Natural killer cell (primary cell): Measurements from ENCODE around the gene IMP3. TPM values are rescaled to one million over a fixed set of nuclear protein-coding genes. Genes with fewer than 3 reads are reported as not detected.

Experiments used
- ATAC-seq, 3 donors: fragments of 150-1000 bp in 2 of 3; fragments of 200-7000 bp in 1 of 3; cut with Tn5 transposase; 1 replicate in 1 of 3; 2 replicates in 2 of 3; pipeline ENCODE4 v1.10.0; 2021; ENCODE audit warnings: mild to moderate bottlenecking in 2 of 3, moderate library complexity in 2 of 3
- DNase-seq, 2 donors: peaks; one replicate each; pipeline versions ENCODE4 v3.0.0 to v3.0.0-alpha.2; 2013 to 2021; ENCODE audit warnings: mixed read lengths in 1 of 2
- H3K27ac ChIP-seq: one replicate; pipeline ENCODE4 v1.5.1; 2013; ENCODE audit warnings: mild to moderate bottlenecking, low read length
- H3K27me3 ChIP-seq: one replicate; pipeline ENCODE4 v1.6.1; 2013; ENCODE audit warnings: low read length; ENCODE audit not compliant: control insufficient read depth, insufficient read depth
- H3K36me3 ChIP-seq: one replicate; pipeline ENCODE4 v1.6.1; 2013; ENCODE audit warnings: low read length; ENCODE audit not compliant: control insufficient read depth, insufficient read depth
- H3K4me1 ChIP-seq: one replicate; pipeline ENCODE4 v1.6.1; 2013; ENCODE audit warnings: low read length; ENCODE audit not compliant: control insufficient read depth, insufficient read depth
- H3K4me3 ChIP-seq: one replicate; pipeline ENCODE4 v1.5.1; 2013; ENCODE audit warnings: low read length
- H3K9me3 ChIP-seq: one replicate; pipeline ENCODE4 v1.6.1; 2013; ENCODE audit warnings: low read length; ENCODE audit not compliant: control insufficient read depth, insufficient read depth
- H3K27ac Mint-ChIP-seq, 2 donors: one replicate each; pipeline ENCODE4 v1.8.0; 2022; ENCODE audit warnings: mild to moderate bottlenecking in 2 of 2, mixed read lengths in 2 of 2, moderate library complexity in 1 of 2
- H3K27me3 Mint-ChIP-seq, 2 donors: one replicate each; pipeline ENCODE4 v1.8.0; 2022; ENCODE audit warnings: low read depth in 2 of 2, mixed read lengths in 2 of 2
- H3K36me3 Mint-ChIP-seq: one replicate; pipeline ENCODE4 v1.8.0; 2022; ENCODE audit warnings: mixed read lengths
- H3K4me1 Mint-ChIP-seq, 2 donors: one replicate each; pipeline ENCODE4 v1.8.0; 2022; ENCODE audit warnings: mixed read lengths in 2 of 2
- H3K4me3 Mint-ChIP-seq: one replicate; pipeline ENCODE4 v1.8.0; 2022; ENCODE audit warnings: mild to moderate bottlenecking, moderate library complexity, mixed read lengths
- H3K9me3 Mint-ChIP-seq, 2 donors: one replicate each; pipeline ENCODE4 v1.8.0; 2022; ENCODE audit warnings: mixed read lengths in 2 of 2
- WGBS: methylation state at CpG from one replicate; pipeline ENCODE4 v1.1.7; 2013; ENCODE audit warnings: missing lambda C conversion rate; ENCODE audit not compliant: insufficient coverage; 5-methylcytosine and 5-hydroxymethylcytosine counted together
- intact Hi-C: fragments of 100-400 bp; cut with micrococcal nuclease; formaldehyde crosslinking; loops from one replicate; pipeline ENCODE4 v1.14.2; 2022
- total RNA-seq, 4 donors: library from RNA; stranded (reverse); fragments of 120-200 nt in 1 of 4; gene quantifications; one replicate each; pipeline versions ENCODE4 v1.2.3 to v1.2.4, GENCODE V29; 2013 to 2022
- TF ChIP-seq, protein P1 (sequence below): fragments of 200-600 bp; IDR thresholded peaks from one replicate; pipeline ENCODE4 v1.8.0; 2022; ENCODE audit warnings: antibody characterized with exemption

Gene IMP3
- total RNA-seq, 3 donors from 2014 or later (not counting 1 experiment from before 2014, with no cell fraction given), result 22.9 to 37.1 (median 35.8) TPM

GRCh38 chr15:75650908-75651809 is 11.1 kb upstream of the IMP3 start:
- no peak overlapping the region for H3K27ac ChIP-seq
- TF ChIP-seq, protein P1, sequence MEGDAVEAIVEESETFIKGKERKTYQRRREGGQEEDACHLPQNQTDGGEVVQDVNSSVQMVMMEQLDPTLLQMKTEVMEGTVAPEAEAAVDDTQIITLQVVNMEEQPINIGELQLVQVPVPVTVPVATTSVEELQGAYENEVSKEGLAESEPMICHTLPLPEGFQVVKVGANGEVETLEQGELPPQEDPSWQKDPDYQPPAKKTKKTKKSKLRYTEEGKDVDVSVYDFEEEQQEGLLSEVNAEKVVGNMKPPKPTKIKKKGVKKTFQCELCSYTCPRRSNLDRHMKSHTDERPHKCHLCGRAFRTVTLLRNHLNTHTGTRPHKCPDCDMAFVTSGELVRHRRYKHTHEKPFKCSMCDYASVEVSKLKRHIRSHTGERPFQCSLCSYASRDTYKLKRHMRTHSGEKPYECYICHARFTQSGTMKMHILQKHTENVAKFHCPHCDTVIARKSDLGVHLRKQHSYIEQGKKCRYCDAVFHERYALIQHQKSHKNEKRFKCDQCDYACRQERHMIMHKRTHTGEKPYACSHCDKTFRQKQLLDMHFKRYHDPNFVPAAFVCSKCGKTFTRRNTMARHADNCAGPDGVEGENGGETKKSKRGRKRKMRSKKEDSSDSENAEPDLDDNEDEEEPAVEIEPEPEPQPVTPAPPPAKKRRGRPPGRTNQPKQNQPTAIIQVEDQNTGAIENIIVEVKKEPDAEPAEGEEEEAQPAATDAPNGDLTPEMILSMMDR, result no peak
- ATAC-seq, result no peak
- peaks cover 29% of the 10 kb centered on the region for H3K4me1 ChIP-seq
- no peaks in the 10 kb centered on the region for H3K36me3 Mint-ChIP-seq
- 81% methylated on average over 8 of the region's 9 CpGs for WGBS
- no peaks in the 10 kb centered on the region for H3K36me3 ChIP-seq
- intact Hi-C loops, result no loop called here
- H3K4me3 Mint-ChIP-seq, result peak overlapping the region; percentile 49
- H3K27ac Mint-ChIP-seq, result peak overlapping the region; percentile 13 to 46
- no peak overlapping the region for H3K4me3 ChIP-seq
- no peaks in the 10 kb centered on the region for H3K9me3 Mint-ChIP-seq
- H3K27me3 Mint-ChIP-seq, result no peaks in the 10 kb centered on the region
- DNase-seq, result no peak
- peaks cover 26 to 39% of the 10 kb centered on the region in 2 donors for H3K4me1 Mint-ChIP-seq
- H3K9me3 ChIP-seq, result no peaks in the 10 kb centered on the region
- H3K27me3 ChIP-seq, result no peaks in the 10 kb centered on the region

GRCh38 chr15:75649848-75650247 is 9.8 kb upstream of the IMP3 start:
- Mint-ChIP-seq H3K27me3 (no peaks in the 10 kb centered on the region), H3K4me3 (peak overlapping the region; percentile 57), H3K9me3 (no peaks in the 10 kb centered on the region), H3K36me3 (no peaks in the 10 kb centered on the region), H3K27ac (no peak overlapping the region), H3K4me1 (peaks cover 28 to 39% of the 10 kb centered on the region in 2 donors)
- DNase-seq, result no peak
- no peaks in the 10 kb centered on the region for H3K27me3 ChIP-seq
- H3K9me3 ChIP-seq, result no peaks in the 10 kb centered on the region
- no peak overlapping the region for H3K4me3 ChIP-seq
- no peak for ATAC-seq
- H3K36me3 ChIP-seq, result no peaks in the 10 kb centered on the region
- 97% methylated on average over 18 of the region's 18 CpGs for WGBS
- H3K27ac ChIP-seq, result no peak overlapping the region
- H3K4me1 ChIP-seq, result peaks cover 29% of the 10 kb centered on the region
- TF ChIP-seq, protein P1, result no peak
- intact Hi-C loops, result loop anchor here (10.0 kb wide), 1 partner anchor 285 kb away; the partner anchor contains the start of gene MAN2C1

- TF ChIP-seq, protein P1, result no peak
- Mint-ChIP-seq H3K9me3 (no peaks in the 10 kb centered on the region), H3K27me3 (peaks cover 0 to 2% of the 10 kb centered on the region in 2 donors), H3K36me3 (no peaks in the 10 kb centered on the region), H3K4me1 (peaks cover 28 to 39% of the 10 kb centered on the region in 2 donors), H3K4me3 (peak overlapping the region; percentile 86), H3K27ac (no peak overlapping the region)
- DNase-seq (no peak), ATAC-seq (no peak)
- Histone ChIP-seq H3K27ac (no peak overlapping the region), H3K9me3 (no peaks in the 10 kb centered on the region), H3K4me3 (no peak overlapping the region), H3K36me3 (no peaks in the 10 kb centered on the region), H3K4me1 (peaks cover 29% of the 10 kb centered on the region), H3K27me3 (no peaks in the 10 kb centered on the region)
- 96% methylated on average over 18 of the region's 19 CpGs for WGBS
- intact Hi-C loops, result loop anchor here (10.0 kb wide), 1 partner anchor 284 kb away; the partner anchor contains the start of gene MAN2C1
Observed at GRCh38 chr15:75649045-75649761, 9.2 kb upstream of the IMP3 start.
